Measurements from ENCODE around the gene GPATCH8.

Gene GPATCH8

DNA sequence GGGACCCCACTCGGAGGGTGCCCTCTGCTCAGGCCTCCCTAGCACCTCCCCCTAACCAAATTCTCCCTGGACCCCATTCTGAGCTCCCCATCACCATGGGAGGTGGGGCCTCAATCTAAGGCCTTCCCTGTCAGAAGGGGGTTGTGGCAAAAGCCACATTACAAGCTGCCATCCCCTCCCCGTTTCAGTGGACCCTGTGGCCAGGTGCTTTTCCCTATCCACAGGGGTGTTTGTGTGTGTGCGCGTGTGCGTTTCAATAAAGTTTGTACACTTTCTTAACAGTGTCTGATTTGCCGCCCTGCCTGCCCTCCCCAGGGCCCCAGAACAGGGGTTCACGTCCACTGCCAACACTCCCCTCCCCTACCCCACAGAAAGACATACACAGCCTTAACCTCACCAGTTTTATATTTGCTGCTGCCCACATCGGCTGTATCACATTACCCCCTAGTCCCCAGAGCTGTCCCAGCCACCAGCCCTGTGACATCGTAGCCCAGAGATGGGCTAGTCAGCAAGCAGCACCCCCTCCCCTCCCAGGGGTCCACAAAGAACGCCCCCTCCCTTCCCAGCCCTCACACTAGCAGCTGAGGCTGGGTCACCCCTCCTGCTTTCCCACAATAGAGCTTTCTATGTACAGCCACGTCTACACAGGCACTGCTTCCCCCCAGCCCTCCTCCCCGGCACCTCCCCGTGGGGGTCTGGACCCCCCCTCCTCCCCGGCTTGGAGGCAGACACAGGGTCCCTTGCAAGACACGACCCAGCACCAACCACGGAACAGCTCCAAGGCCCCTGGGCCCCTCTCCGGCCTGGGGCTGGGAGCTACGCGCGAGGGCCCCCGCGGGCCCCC is 150.2 kb downstream of the GPATCH8 start:
- H3K4me3 ChIP-seq (ENCODE audit: low read depth, low read length): no peak overlapping the region
- H3K27ac ChIP-seq: no peak overlapping the region
- no peak overlapping the region for H3K4me2 ChIP-seq (ENCODE audit: low read length)
- no peak overlapping the region for H3K9ac ChIP-seq
- H3K27me3 ChIP-seq (ENCODE audit: control insufficient read depth, insufficient read depth, low read length): no peaks in the 10 kb centered on the region
- no peak overlapping the region for H2AFZ ChIP-seq
- peaks cover 9% of the 10 kb centered on the region for H3K4me1 ChIP-seq
- H3K79me2 ChIP-seq: no peaks in the 10 kb centered on the region
- TF ChIP-seq, protein P1, sequence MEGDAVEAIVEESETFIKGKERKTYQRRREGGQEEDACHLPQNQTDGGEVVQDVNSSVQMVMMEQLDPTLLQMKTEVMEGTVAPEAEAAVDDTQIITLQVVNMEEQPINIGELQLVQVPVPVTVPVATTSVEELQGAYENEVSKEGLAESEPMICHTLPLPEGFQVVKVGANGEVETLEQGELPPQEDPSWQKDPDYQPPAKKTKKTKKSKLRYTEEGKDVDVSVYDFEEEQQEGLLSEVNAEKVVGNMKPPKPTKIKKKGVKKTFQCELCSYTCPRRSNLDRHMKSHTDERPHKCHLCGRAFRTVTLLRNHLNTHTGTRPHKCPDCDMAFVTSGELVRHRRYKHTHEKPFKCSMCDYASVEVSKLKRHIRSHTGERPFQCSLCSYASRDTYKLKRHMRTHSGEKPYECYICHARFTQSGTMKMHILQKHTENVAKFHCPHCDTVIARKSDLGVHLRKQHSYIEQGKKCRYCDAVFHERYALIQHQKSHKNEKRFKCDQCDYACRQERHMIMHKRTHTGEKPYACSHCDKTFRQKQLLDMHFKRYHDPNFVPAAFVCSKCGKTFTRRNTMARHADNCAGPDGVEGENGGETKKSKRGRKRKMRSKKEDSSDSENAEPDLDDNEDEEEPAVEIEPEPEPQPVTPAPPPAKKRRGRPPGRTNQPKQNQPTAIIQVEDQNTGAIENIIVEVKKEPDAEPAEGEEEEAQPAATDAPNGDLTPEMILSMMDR (IDR thresholded peaks at IDR 0.05): no peak
- H3K36me3 ChIP-seq (ENCODE audit: control insufficient read depth, insufficient read depth, low read length): no peaks in the 10 kb centered on the region
- no peaks in the 10 kb centered on the region for H3K9me3 ChIP-seq (ENCODE audit: control insufficient read depth, low read length)

DNA sequence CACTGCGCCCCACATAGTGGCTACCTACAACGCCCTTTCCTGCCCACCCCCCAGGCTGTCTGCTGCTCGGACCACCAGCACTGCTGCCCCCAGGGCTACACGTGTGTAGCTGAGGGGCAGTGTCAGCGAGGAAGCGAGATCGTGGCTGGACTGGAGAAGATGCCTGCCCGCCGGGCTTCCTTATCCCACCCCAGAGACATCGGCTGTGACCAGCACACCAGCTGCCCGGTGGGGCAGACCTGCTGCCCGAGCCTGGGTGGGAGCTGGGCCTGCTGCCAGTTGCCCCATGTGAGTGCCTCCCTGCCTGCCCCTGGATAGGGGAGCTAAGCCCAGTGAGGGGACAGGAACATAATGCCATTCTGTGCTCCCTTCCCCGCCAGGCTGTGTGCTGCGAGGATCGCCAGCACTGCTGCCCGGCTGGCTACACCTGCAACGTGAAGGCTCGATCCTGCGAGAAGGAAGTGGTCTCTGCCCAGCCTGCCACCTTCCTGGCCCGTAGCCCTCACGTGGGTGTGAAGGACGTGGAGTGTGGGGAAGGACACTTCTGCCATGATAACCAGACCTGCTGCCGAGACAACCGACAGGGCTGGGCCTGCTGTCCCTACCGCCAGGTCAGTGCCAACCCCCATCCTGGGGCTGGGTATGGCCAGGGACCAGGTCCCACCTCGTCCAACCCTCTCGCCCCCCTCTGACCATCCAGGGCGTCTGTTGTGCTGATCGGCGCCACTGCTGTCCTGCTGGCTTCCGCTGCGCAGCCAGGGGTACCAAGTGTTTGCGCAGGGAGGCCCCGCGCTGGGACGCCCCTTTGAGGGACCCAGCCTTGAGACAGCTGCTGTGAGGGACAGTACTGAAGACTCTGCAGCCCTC is 151.0 kb downstream of the GPATCH8 start:
- no peak overlapping the region for H3K4me3 ChIP-seq (ENCODE audit: low read depth, low read length)
- H3K4me2 ChIP-seq (ENCODE audit: low read length): no peak overlapping the region
- H3K27ac ChIP-seq: no peak overlapping the region
- no peaks in the 10 kb centered on the region for H3K79me2 ChIP-seq
- no peaks in the 10 kb centered on the region for H3K27me3 ChIP-seq (ENCODE audit: control insufficient read depth, insufficient read depth, low read length)
- no peaks in the 10 kb centered on the region for H3K9me3 ChIP-seq (ENCODE audit: control insufficient read depth, low read length)
- no peaks in the 10 kb centered on the region for H3K36me3 ChIP-seq (ENCODE audit: control insufficient read depth, insufficient read depth, low read length)
- H3K4me1 ChIP-seq: peaks cover 9% of the 10 kb centered on the region
- H3K9ac ChIP-seq: no peak overlapping the region
- H2AFZ ChIP-seq: no peak overlapping the region
- TF ChIP-seq, protein P1 (IDR thresholded peaks at IDR 0.05): no peak

DNA sequence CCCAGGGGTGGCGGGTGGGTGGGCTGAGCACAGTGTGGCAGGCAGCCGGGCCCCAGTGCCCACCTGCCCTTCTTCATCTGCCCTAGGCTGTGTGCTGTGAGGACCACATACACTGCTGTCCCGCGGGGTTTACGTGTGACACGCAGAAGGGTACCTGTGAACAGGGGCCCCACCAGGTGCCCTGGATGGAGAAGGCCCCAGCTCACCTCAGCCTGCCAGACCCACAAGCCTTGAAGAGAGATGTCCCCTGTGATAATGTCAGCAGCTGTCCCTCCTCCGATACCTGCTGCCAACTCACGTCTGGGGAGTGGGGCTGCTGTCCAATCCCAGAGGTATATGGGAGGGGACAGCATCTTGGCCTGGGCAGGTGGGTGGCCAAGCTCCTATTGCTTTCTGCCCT is 151.7 kb downstream of the GPATCH8 start:
- Histone ChIP-seq H3K27me3 (ENCODE audit: control insufficient read depth, insufficient read depth, low read length) (no peaks in the 10 kb centered on the region), H3K36me3 (ENCODE audit: control insufficient read depth, insufficient read depth, low read length) (no peaks in the 10 kb centered on the region), H3K9ac (no peak overlapping the region), H3K9me3 (ENCODE audit: control insufficient read depth, low read length) (no peaks in the 10 kb centered on the region), H3K4me2 (ENCODE audit: low read length) (no peak overlapping the region), H3K79me2 (no peaks in the 10 kb centered on the region), H3K4me3 (ENCODE audit: low read depth, low read length) (no peak overlapping the region), H3K4me1 (peaks cover 6% of the 10 kb centered on the region), H3K27ac (no peak overlapping the region), H2AFZ (no peak overlapping the region)
- TF ChIP-seq, protein P1 (IDR thresholded peaks at IDR 0.05): no peak

DNA sequence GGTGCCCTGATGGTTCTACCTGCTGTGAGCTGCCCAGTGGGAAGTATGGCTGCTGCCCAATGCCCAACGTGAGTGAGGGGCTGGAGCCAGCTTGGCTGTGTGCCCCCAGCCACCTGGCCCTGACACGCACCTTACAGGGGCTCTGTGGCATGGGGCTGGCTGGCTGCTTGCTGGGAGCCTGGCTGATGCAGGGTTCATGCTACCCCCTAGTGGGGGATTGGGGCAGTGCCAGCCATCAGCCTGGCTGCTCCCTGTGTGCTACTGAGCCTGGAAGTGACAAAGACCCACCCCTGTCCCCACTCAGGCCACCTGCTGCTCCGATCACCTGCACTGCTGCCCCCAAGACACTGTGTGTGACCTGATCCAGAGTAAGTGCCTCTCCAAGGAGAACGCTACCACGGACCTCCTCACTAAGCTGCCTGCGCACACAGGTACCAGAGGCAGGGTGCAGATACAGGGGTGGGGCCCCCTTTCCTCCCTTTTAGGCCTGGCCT is 152.4 kb downstream of the GPATCH8 start:
- TF ChIP-seq, protein P1 (IDR thresholded peaks at IDR 0.05): peak; percentile 82
- no peaks in the 10 kb centered on the region for H3K36me3 ChIP-seq (ENCODE audit: control insufficient read depth, insufficient read depth, low read length)

More for the DNA sequence above, 152.4 kb downstream of the GPATCH8 start:
- H3K79me2 ChIP-seq: no peaks in the 10 kb centered on the region
- H3K27ac ChIP-seq: no peak overlapping the region
- peaks cover 2% of the 10 kb centered on the region for H3K4me1 ChIP-seq
- no peaks in the 10 kb centered on the region for H3K27me3 ChIP-seq (ENCODE audit: control insufficient read depth, insufficient read depth, low read length)
- no peak overlapping the region for H3K4me2 ChIP-seq (ENCODE audit: low read length)
- H3K4me3 ChIP-seq (ENCODE audit: low read depth, low read length): no peak overlapping the region
- H2AFZ ChIP-seq: no peak overlapping the region
- no peak overlapping the region for H3K9ac ChIP-seq
- no peaks in the 10 kb centered on the region for H3K9me3 ChIP-seq (ENCODE audit: control insufficient read depth, low read length)

Measured in parathyroid adenoma (tissue), 2 donors.